H9 (cell line): ENCODE data around the gene OTUB2. TPM values are rescaled to one million over a fixed set of nuclear protein-coding genes. Genes with fewer than 3 reads are reported as not detected.

Experiments
- DNase-seq: peaks from one replicate; pipeline ENCODE4 v3.0.0-alpha.2; 2017
- H2AFZ ChIP-seq: one replicate; pipeline ENCODE4 v1.6.1; 2013; ENCODE audit warnings: mild to moderate bottlenecking, low read length, control low read depth, moderate library complexity
- H2AK5ac ChIP-seq: 2 replicates; pipeline ENCODE4 v1.6.1; 2013; ENCODE audit warnings: low read length, control low read depth, mixed read lengths; ENCODE audit not compliant: insufficient read length
- H2BK120ac ChIP-seq: one replicate; pipeline ENCODE4 v1.6.1; 2013; ENCODE audit warnings: low read depth, mild to moderate bottlenecking, low read length, control low read depth, inconsistent platforms; ENCODE audit not compliant: poor library complexity, severe bottlenecking
- H2BK12ac ChIP-seq: 2 replicates; pipeline ENCODE4 v1.6.1; 2013; ENCODE audit warnings: low read length, control low read depth, mixed read lengths, low read depth; ENCODE audit not compliant: insufficient read length
- H2BK15ac ChIP-seq: 2 replicates; pipeline ENCODE4 v1.6.1; 2013; ENCODE audit warnings: low read depth, low read length, control low read depth
- H2BK20ac ChIP-seq: one replicate; pipeline ENCODE4 v1.6.1; 2013; ENCODE audit warnings: low read depth, mild to moderate bottlenecking, low read length, control low read depth, inconsistent platforms; ENCODE audit not compliant: poor library complexity, severe bottlenecking
- H2BK5ac ChIP-seq: 2 replicates; pipeline ENCODE4 v1.6.1; 2013; ENCODE audit warnings: low read length, control low read depth, mixed read lengths; ENCODE audit not compliant: insufficient read length
- H3K14ac ChIP-seq: 2 replicates; pipeline ENCODE4 v1.6.1; 2013; ENCODE audit warnings: low read length, control low read depth; ENCODE audit not compliant: insufficient read depth
- H3K18ac ChIP-seq: 2 replicates; pipeline ENCODE4 v1.6.1; 2013; ENCODE audit warnings: low read depth, mild to moderate bottlenecking, mixed read lengths, low read length, control low read depth; ENCODE audit not compliant: insufficient read length
- H3K23ac ChIP-seq: 2 replicates; pipeline ENCODE4 v1.6.1; 2013; ENCODE audit warnings: low read length, control low read depth, mixed read lengths, low read depth; ENCODE audit not compliant: insufficient read length
- H3K23me2 ChIP-seq: 2 replicates; pipeline ENCODE4 v1.6.1; 2013; ENCODE audit warnings: low read depth, mild to moderate bottlenecking, mixed read lengths, low read length, control low read depth; ENCODE audit not compliant: insufficient read length, poor library complexity, severe bottlenecking
- H3K27ac ChIP-seq: 2 replicates; pipeline ENCODE4 v1.5.1; 2013; ENCODE audit warnings: low read length, control low read depth, mixed read lengths, low read depth; ENCODE audit not compliant: insufficient read length
- H3K27me3 ChIP-seq: 2 replicates; pipeline ENCODE4 v1.6.1; 2013; ENCODE audit warnings: low read length, control low read depth, inconsistent platforms; ENCODE audit not compliant: insufficient read depth
- H3K4ac ChIP-seq: 2 replicates; pipeline ENCODE4 v1.6.1; 2013; ENCODE audit warnings: low read depth, mild to moderate bottlenecking, control low read depth, inconsistent platforms, low read length, moderate library complexity
- H3K4me1 ChIP-seq: 2 replicates; pipeline ENCODE4 v1.6.1; 2013; ENCODE audit warnings: low read length, control low read depth, inconsistent platforms; ENCODE audit not compliant: insufficient read depth
- H3K4me2 ChIP-seq: 2 replicates; pipeline ENCODE4 v1.6.1; 2013; ENCODE audit warnings: low read length, control low read depth, mixed read lengths; ENCODE audit not compliant: insufficient read length, insufficient read depth
- H3K56ac ChIP-seq: 2 replicates; pipeline ENCODE4 v1.6.1; 2013; ENCODE audit warnings: low read depth, mild to moderate bottlenecking, mixed read lengths, low read length, control low read depth; ENCODE audit not compliant: insufficient read length
- H3K79me1 ChIP-seq: 2 replicates; pipeline ENCODE4 v1.6.1; 2013; ENCODE audit warnings: low read depth, mild to moderate bottlenecking, moderate library complexity, low read length, control low read depth, inconsistent platforms; ENCODE audit not compliant: insufficient read depth, poor library complexity, severe bottlenecking
- H3K79me2 ChIP-seq: 2 replicates; pipeline ENCODE4 v1.6.1; 2013; ENCODE audit warnings: low read length, control low read depth, inconsistent platforms; ENCODE audit not compliant: insufficient read depth
- H3K9ac ChIP-seq: 2 replicates; pipeline ENCODE4 v1.6.1; 2013; ENCODE audit warnings: low read length, control low read depth, mixed read lengths; ENCODE audit not compliant: insufficient read length; ENCODE audit errors: extremely low read depth
- H3K9me3 ChIP-seq: one replicate; pipeline ENCODE4 v1.6.1; 2013; ENCODE audit warnings: low read depth, low read length, inconsistent platforms; ENCODE audit not compliant: control insufficient read depth
- H3T11ph ChIP-seq: one replicate; pipeline ENCODE4 v1.6.1; 2013; ENCODE audit warnings: mild to moderate bottlenecking, low read length, control low read depth, inconsistent platforms
- H4K20me1 ChIP-seq: one replicate; pipeline ENCODE4 v1.6.1; 2013; ENCODE audit not compliant: control insufficient read depth, insufficient read length, insufficient read depth
- H4K5ac ChIP-seq: 2 replicates; pipeline ENCODE4 v1.6.1; 2013; ENCODE audit warnings: low read depth, mild to moderate bottlenecking, mixed read lengths, low read length, control low read depth; ENCODE audit not compliant: insufficient read length
- H4K8ac ChIP-seq: replicated peaks from 2 replicates; pipeline ENCODE4 v1.6.1; 2013; ENCODE audit warnings: low read length, control low read depth, mixed read lengths, low read depth; ENCODE audit not compliant: insufficient read length
- H4K91ac ChIP-seq: 2 replicates; pipeline ENCODE4 v1.6.1; 2013; ENCODE audit warnings: low read depth, mild to moderate bottlenecking, moderate library complexity, mixed read lengths, low read length, control low read depth; ENCODE audit not compliant: insufficient read length
- H3K27ac Mint-ChIP-seq, 3 experiments: 2 replicates in 2 of 3; 3 replicates in 1 of 3; pipeline ENCODE4 v1.8.0; 2020 to 2021; ENCODE audit warnings: mixed read lengths in 3 of 3, mild to moderate bottlenecking in 1 of 3, moderate library complexity in 1 of 3
- H3K27me3 Mint-ChIP-seq: 2 replicates; pipeline ENCODE4 v1.8.0; 2021; ENCODE audit warnings: low read depth, mild to moderate bottlenecking, moderate library complexity, mixed read lengths
- H3K36me3 Mint-ChIP-seq, 3 experiments: 2 replicates in 2 of 3; 3 replicates in 1 of 3; pipeline ENCODE4 v1.8.0; 2020 to 2021; ENCODE audit warnings: low read depth in 3 of 3, mixed read lengths in 3 of 3; ENCODE audit not compliant: insufficient read depth in 1 of 3
- H3K4me1 Mint-ChIP-seq, 2 experiments: 2 replicates each; pipeline ENCODE4 v1.8.0; 2020; ENCODE audit warnings: mixed read lengths in 2 of 2
- H3K4me3 Mint-ChIP-seq, 2 experiments: 2 replicates in 1 of 2; 3 replicates in 1 of 2; pipeline ENCODE4 v1.8.0; 2020 to 2021; ENCODE audit warnings: mild to moderate bottlenecking in 2 of 2, mixed read lengths in 2 of 2, moderate library complexity in 1 of 2
- H3K9me3 Mint-ChIP-seq, 2 experiments: 2 replicates in 1 of 2; 3 replicates in 1 of 2; pipeline ENCODE4 v1.8.0; 2020; ENCODE audit warnings: mild to moderate bottlenecking in 2 of 2, mixed read lengths in 2 of 2, moderate library complexity in 1 of 2
- CTCF ChIP-seq: fragments of 200-600 bp; sonication (generic); conservative IDR thresholded peaks from 3 replicates; pipeline ENCODE4 v1.8.0; 2021; ENCODE audit warnings: antibody characterized with exemption, mild to moderate bottlenecking
- WGBS: extraction: QIAGEN DNeasy Blood & Tissue Kit; methylation state at CpG from one replicate; pipeline ENCODE4 v1.1.7; 2013; ENCODE audit warnings: missing lambda C conversion rate, low lambda C conversion rate, mixed read lengths; ENCODE audit not compliant: insufficient read length; ENCODE audit errors: extremely low coverage; 5-methylcytosine and 5-hydroxymethylcytosine counted together
- total RNA-seq: library from RNA; stranded (reverse); gene quantifications from 2 replicates; pipeline ENCODE4 v1.2.1, GENCODE V29; 2021

OTUB2 gene
- total RNA-seq, 1 experiment from 2014 or later, result 3.6 TPM

GRCh38 chr14:94042433-94043091 is 16.4 kb downstream of the OTUB2 start:
- Histone ChIP-seq H3K18ac (no peak overlapping the region), H3K14ac (no peak overlapping the region)
- no CpG with 5 or more reads among the region's 12 CpGs for WGBS

More at GRCh38 chr14:94042433-94043091, 16.4 kb downstream of the OTUB2 start:
- no peaks in the 10 kb centered on the region for H3K9me3 ChIP-seq
- H3K27me3 ChIP-seq, result no peaks in the 10 kb centered on the region
- H3K23ac ChIP-seq, result no peak overlapping the region
- no peak overlapping the region for H4K5ac ChIP-seq
- no peak overlapping the region for H2BK5ac ChIP-seq
- no peaks in the 10 kb centered on the region for H4K20me1 ChIP-seq
- peaks cover 0 to 53% (median 37%) of the 10 kb centered on the region in 3 experiments for H3K36me3 Mint-ChIP-seq
- H2BK12ac ChIP-seq, result no peak overlapping the region
- no peak overlapping the region for H3T11ph ChIP-seq
- H3K4me1 ChIP-seq, result no peaks in the 10 kb centered on the region
- H2AK5ac ChIP-seq, result no peak overlapping the region
- H3K27ac Mint-ChIP-seq, result peak overlapping the region in 1 of 3 experiments; percentile 87; a peak in 2 of 7 replicates
- no peaks in the 10 kb centered on the region for H3K23me2 ChIP-seq
- H3K4me2 ChIP-seq, result no peak overlapping the region
- no peak overlapping the region for H2AFZ ChIP-seq
- no peak overlapping the region for H2BK15ac ChIP-seq
- H2BK20ac ChIP-seq, result no peak overlapping the region
- H3K79me1 ChIP-seq, result no peaks in the 10 kb centered on the region
- H3K27ac ChIP-seq, result no peak overlapping the region
- DNase-seq, result no peak
- no peak overlapping the region for H4K91ac ChIP-seq
- H3K4me1 Mint-ChIP-seq, result peaks cover 4 to 9% of the 10 kb centered on the region in 2 experiments; a peak in 2 of 4 replicates
- TF ChIP-seq CTCF, result no peak
- H3K4ac ChIP-seq, result no peak overlapping the region
- H3K56ac ChIP-seq, result no peak overlapping the region
- H3K27me3 Mint-ChIP-seq, result no peaks in the 10 kb centered on the region
- H3K4me3 Mint-ChIP-seq, result no peak overlapping the region
- H3K79me2 ChIP-seq, result no peaks in the 10 kb centered on the region
- no peak overlapping the region for H4K8ac ChIP-seq
- no peak overlapping the region for H2BK120ac ChIP-seq
- no peak overlapping the region for H3K9ac ChIP-seq
- H3K9me3 Mint-ChIP-seq, result no peaks in the 10 kb centered on the region
